Measurements from ENCODE around the gene FZR1. TPM values are rescaled to one million over a fixed set of nuclear protein-coding genes. Genes with fewer than 3 reads are reported as not detected.

FZR1 gene
- total and polyA plus RNA-seq, 2 of the 8 experiments (the other 6 are each of a cell fraction or from before 2014, with no cell fraction given) = 21.6 to 35.5 TPM

- TF ChIP-seq, protein P1, sequence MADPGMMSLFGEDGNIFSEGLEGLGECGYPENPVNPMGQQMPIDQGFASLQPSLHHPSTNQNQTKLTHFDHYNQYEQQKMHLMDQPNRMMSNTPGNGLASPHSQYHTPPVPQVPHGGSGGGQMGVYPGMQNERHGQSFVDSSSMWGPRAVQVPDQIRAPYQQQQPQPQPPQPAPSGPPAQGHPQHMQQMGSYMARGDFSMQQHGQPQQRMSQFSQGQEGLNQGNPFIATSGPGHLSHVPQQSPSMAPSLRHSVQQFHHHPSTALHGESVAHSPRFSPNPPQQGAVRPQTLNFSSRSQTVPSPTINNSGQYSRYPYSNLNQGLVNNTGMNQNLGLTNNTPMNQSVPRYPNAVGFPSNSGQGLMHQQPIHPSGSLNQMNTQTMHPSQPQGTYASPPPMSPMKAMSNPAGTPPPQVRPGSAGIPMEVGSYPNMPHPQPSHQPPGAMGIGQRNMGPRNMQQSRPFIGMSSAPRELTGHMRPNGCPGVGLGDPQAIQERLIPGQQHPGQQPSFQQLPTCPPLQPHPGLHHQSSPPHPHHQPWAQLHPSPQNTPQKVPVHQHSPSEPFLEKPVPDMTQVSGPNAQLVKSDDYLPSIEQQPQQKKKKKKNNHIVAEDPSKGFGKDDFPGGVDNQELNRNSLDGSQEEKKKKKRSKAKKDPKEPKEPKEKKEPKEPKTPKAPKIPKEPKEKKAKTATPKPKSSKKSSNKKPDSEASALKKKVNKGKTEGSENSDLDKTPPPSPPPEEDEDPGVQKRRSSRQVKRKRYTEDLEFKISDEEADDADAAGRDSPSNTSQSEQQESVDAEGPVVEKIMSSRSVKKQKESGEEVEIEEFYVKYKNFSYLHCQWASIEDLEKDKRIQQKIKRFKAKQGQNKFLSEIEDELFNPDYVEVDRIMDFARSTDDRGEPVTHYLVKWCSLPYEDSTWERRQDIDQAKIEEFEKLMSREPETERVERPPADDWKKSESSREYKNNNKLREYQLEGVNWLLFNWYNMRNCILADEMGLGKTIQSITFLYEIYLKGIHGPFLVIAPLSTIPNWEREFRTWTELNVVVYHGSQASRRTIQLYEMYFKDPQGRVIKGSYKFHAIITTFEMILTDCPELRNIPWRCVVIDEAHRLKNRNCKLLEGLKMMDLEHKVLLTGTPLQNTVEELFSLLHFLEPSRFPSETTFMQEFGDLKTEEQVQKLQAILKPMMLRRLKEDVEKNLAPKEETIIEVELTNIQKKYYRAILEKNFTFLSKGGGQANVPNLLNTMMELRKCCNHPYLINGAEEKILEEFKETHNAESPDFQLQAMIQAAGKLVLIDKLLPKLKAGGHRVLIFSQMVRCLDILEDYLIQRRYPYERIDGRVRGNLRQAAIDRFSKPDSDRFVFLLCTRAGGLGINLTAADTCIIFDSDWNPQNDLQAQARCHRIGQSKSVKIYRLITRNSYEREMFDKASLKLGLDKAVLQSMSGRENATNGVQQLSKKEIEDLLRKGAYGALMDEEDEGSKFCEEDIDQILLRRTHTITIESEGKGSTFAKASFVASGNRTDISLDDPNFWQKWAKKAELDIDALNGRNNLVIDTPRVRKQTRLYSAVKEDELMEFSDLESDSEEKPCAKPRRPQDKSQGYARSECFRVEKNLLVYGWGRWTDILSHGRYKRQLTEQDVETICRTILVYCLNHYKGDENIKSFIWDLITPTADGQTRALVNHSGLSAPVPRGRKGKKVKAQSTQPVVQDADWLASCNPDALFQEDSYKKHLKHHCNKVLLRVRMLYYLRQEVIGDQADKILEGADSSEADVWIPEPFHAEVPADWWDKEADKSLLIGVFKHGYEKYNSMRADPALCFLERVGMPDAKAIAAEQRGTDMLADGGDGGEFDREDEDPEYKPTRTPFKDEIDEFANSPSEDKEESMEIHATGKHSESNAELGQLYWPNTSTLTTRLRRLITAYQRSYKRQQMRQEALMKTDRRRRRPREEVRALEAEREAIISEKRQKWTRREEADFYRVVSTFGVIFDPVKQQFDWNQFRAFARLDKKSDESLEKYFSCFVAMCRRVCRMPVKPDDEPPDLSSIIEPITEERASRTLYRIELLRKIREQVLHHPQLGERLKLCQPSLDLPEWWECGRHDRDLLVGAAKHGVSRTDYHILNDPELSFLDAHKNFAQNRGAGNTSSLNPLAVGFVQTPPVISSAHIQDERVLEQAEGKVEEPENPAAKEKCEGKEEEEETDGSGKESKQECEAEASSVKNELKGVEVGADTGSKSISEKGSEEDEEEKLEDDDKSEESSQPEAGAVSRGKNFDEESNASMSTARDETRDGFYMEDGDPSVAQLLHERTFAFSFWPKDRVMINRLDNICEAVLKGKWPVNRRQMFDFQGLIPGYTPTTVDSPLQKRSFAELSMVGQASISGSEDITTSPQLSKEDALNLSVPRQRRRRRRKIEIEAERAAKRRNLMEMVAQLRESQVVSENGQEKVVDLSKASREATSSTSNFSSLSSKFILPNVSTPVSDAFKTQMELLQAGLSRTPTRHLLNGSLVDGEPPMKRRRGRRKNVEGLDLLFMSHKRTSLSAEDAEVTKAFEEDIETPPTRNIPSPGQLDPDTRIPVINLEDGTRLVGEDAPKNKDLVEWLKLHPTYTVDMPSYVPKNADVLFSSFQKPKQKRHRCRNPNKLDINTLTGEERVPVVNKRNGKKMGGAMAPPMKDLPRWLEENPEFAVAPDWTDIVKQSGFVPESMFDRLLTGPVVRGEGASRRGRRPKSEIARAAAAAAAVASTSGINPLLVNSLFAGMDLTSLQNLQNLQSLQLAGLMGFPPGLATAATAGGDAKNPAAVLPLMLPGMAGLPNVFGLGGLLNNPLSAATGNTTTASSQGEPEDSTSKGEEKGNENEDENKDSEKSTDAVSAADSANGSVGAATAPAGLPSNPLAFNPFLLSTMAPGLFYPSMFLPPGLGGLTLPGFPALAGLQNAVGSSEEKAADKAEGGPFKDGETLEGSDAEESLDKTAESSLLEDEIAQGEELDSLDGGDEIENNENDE (IDR thresholded peaks at IDR 0.05; ENCODE audit: insufficient replicate concordance, low read length) = no peak
- TF ChIP-seq ZNF274 (IDR thresholded peaks at IDR 0.05; ENCODE audit: borderline replicate concordance, extremely low read depth, low read length) (no peak), SUZ12 (IDR thresholded peaks at IDR 0.05; ENCODE audit: low read length) (no peak), MAFK (IDR thresholded peaks at IDR 0.05; ENCODE audit: low read depth, low read length) (no peak), JUN (IDR thresholded peaks at IDR 0.05; ENCODE audit: low read depth, low read length) (no peak), SIRT6 (IDR thresholded peaks at IDR 0.05; ENCODE audit: low read length) (no peak)
These were observed 6.6 kb downstream of the FZR1 start (continued) for GRCh38 chr19:3512562-3513228.
